ENCODE measurements around the gene PRPF6. TPM values are rescaled to one million over a fixed set of nuclear protein-coding genes. Genes with fewer than 3 reads are reported as not detected.
A peak's percentile ranks its signal among the peaks of the same experiment; 100 is the strongest.

PRPF6 gene
- total RNA-seq, 1 experiment from 2014 or later, result 181 TPM

DNA sequence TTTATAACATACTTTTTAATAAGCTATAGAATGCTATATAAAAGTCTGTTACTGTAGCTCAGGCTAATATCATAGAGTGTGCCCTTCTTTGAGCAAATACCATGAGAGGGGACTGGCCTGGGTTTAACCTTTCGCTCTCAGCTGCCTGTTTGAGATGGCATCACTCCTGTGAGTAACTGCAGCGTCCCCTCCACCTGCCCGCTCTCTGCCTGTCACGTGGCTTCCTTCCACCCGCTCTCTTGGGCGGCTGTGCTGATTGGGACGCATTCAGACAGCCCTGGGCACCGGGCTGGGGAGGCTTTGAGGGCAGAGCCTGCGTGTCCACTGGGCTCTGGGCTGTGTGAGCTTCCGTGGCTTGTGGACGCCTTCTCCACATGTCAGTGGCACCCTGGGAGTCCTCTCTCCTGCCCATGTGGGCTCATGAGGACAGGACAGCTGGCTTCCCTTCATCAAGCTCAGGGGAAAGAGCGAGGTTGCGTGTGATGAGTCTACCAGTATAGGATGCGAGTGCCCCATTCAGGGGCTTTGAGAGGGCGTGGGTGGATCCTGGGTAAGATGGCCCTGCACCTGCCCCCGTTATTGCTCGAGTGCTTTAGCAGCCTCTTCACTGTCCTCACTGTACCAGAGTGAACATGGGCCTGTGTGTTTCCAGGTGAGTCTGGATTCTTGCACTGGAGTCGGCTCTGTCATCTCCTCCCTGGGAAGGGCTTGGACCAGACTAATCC, 44.3 kb downstream of the PRPF6 start:
- Mint-ChIP-seq H3K9me3 (ENCODE audit: unreplicated experiment) (no peaks in the 10 kb centered on the region), H3K36me3 (ENCODE audit: insufficient read depth, unreplicated experiment) (peaks cover 97% of the 10 kb centered on the region), H3K4me3 (ENCODE audit: unreplicated experiment) (no peak overlapping the region), H3K4me1 (ENCODE audit: low read depth, unreplicated experiment) (peaks cover 39% of the 10 kb centered on the region), H3K27me3 (ENCODE audit: insufficient read depth, unreplicated experiment) (no peaks in the 10 kb centered on the region), H3K27ac (ENCODE audit: unreplicated experiment) (no peak overlapping the region)
- H3K4me1 ChIP-seq, result peaks cover 39% of the 10 kb centered on the region
- H3K4me3 ChIP-seq (ENCODE audit: low read depth, low read length), result no peak overlapping the region
- intact Hi-C loops (cut with micrococcal nuclease; ENCODE audit: unreplicated experiment), result no loop called here
- TF ChIP-seq, protein P1, sequence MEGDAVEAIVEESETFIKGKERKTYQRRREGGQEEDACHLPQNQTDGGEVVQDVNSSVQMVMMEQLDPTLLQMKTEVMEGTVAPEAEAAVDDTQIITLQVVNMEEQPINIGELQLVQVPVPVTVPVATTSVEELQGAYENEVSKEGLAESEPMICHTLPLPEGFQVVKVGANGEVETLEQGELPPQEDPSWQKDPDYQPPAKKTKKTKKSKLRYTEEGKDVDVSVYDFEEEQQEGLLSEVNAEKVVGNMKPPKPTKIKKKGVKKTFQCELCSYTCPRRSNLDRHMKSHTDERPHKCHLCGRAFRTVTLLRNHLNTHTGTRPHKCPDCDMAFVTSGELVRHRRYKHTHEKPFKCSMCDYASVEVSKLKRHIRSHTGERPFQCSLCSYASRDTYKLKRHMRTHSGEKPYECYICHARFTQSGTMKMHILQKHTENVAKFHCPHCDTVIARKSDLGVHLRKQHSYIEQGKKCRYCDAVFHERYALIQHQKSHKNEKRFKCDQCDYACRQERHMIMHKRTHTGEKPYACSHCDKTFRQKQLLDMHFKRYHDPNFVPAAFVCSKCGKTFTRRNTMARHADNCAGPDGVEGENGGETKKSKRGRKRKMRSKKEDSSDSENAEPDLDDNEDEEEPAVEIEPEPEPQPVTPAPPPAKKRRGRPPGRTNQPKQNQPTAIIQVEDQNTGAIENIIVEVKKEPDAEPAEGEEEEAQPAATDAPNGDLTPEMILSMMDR (IDR thresholded peaks at IDR 0.05; ENCODE audit: insufficient read depth in 1 of 2, low read depth in 1 of 2, low read length in 1 of 2, severe bottlenecking in 1 of 2, unreplicated experiment in 1 of 2), result no peak
- DNase-seq, result peak in 1 of 2 experiments; percentile 41
- H3K27me3 ChIP-seq (replicated peaks; ENCODE audit: control insufficient read depth, insufficient read depth, low read length), result no peaks in the 10 kb centered on the region
- BruUV-seq (replicated peaks), result no TSS peak
- POLR2A ChIA-PET, result interaction anchor here (1.4 to 1.8 kb wide), 2 partner anchors 13 to 45 kb away, joined by 7 to 9 read pairs; partner anchors contain the start of gene PRPF6
- H3K9me3 ChIP-seq, result no peaks in the 10 kb centered on the region
- H3K36me3 ChIP-seq (ENCODE audit: control insufficient read depth, insufficient read depth, low read length), result peaks cover 53% of the 10 kb centered on the region
- CTCF ChIA-PET, result interaction anchor here (1.4 to 3.0 kb wide), 3 partner anchors 14 to 45 kb away, joined by 5 to 45 read pairs (median 11); partner anchors contain the start of gene PRPF6

DNA sequence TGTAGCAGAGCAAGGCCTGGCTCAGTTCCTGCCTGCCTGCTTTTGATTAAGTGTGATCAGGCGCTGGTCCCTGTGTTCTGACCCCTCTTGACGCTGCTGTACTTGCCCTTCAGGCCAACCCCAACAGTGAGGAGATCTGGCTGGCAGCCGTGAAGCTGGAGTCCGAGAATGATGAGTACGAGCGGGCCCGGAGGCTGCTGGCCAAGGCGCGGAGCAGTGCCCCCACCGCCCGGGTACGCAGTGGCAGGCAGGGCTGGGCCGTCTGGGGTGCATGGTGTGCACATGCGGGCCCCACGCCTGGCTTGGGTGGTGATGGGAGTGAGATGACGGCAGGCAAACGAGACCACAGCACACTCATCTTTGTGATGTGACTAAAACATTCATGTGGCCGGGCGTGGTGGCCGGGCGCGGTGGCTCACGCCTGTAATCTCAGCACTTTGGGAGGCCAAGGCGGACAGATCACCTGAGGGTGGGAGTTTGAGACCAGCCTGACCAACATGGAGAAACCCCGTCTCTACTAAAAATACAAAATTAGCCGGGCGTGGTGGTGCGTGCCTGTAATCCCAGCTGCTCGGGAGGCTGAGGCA, 45.0 kb downstream of the PRPF6 start:
- H3K4me1 Mint-ChIP-seq (ENCODE audit: low read depth, unreplicated experiment), result peaks cover 46% of the 10 kb centered on the region
- H3K36me3 Mint-ChIP-seq (ENCODE audit: insufficient read depth, unreplicated experiment), result peaks cover 100% of the 10 kb centered on the region
- H3K4me3 Mint-ChIP-seq (ENCODE audit: unreplicated experiment), result no peak overlapping the region
- H3K27me3 Mint-ChIP-seq (ENCODE audit: insufficient read depth, unreplicated experiment), result no peaks in the 10 kb centered on the region
- intact Hi-C loops (cut with micrococcal nuclease; ENCODE audit: unreplicated experiment), result no loop called here
- Histone ChIP-seq H3K4me1 (peaks cover 44% of the 10 kb centered on the region), H3K27me3 (replicated peaks; ENCODE audit: control insufficient read depth, insufficient read depth, low read length) (no peaks in the 10 kb centered on the region), H3K36me3 (ENCODE audit: control insufficient read depth, insufficient read depth, low read length) (peaks cover 53% of the 10 kb centered on the region), H3K4me3 (ENCODE audit: low read depth, low read length) (no peak overlapping the region), H3K9me3 (no peaks in the 10 kb centered on the region)
- POLR2A ChIA-PET, result no interaction called here
- DNase-seq, result peak in 1 of 2 experiments; percentile 44
- TF ChIP-seq, protein P1 (IDR thresholded peaks at IDR 0.05; ENCODE audit: insufficient read depth in 1 of 2, low read depth in 1 of 2, low read length in 1 of 2, severe bottlenecking in 1 of 2, unreplicated experiment in 1 of 2), result no peak
- no peak overlapping the region for H3K27ac Mint-ChIP-seq (ENCODE audit: unreplicated experiment)
- CTCF ChIA-PET, result interaction anchor here (3.0 to 3.2 kb wide), 2 partner anchors 13 kb away, joined by 17 to 45 read pairs; no protein-coding TSS in a partner anchor
- BruUV-seq (replicated peaks), result no TSS peak
- no peaks in the 10 kb centered on the region for H3K9me3 Mint-ChIP-seq (ENCODE audit: unreplicated experiment)

DNA sequence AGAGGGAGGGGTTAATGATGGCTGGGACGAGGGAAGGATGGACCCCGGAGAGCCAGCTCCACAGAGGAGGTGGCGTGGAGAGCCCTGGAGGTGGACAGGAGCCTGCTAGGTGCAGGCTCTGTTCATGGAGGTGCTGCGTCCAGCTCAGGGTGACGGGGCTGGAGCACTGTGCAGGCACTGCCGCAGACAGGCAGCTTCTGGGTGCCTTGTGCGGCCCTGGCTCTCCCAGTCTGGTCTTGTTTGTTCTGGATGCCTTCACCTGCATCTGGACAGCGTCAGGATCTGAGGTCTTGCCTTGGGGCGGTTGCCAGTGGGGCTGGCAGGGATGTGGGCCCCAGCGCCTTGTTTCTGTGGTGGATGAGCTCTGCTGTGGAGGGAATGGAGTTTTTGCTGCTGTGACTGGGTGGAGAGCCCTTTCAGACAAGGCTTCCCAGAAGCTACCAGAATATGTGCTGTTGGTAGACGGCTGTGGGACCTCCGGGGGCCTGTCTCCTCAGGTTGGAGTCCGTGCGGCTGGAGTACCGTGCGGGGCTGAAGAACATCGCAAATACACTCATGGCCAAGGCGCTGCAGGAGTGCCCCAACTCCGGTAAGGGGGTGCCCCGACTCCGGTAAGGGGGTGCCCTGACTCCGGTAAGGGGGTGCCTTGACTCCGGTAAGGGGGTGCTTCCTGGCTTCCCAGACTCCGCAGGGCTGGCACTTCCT, 47.2 kb downstream of the PRPF6 start:
- peak overlapping the region; percentile 9 for H3K27ac Mint-ChIP-seq (ENCODE audit: unreplicated experiment)
- Histone ChIP-seq H3K4me3 (ENCODE audit: low read depth, low read length) (no peak overlapping the region), H3K36me3 (ENCODE audit: control insufficient read depth, insufficient read depth, low read length) (peaks cover 46% of the 10 kb centered on the region), H3K9me3 (no peaks in the 10 kb centered on the region), H3K4me1 (peaks cover 36% of the 10 kb centered on the region), H3K27me3 (replicated peaks; ENCODE audit: control insufficient read depth, insufficient read depth, low read length) (no peaks in the 10 kb centered on the region)
- POLR2A ChIA-PET, result no interaction called here
- TF ChIP-seq, protein P1 (IDR thresholded peaks at IDR 0.05; ENCODE audit: insufficient read depth in 1 of 2, low read depth in 1 of 2, low read length in 1 of 2, severe bottlenecking in 1 of 2, unreplicated experiment in 1 of 2), result no peak
- no peaks in the 10 kb centered on the region for H3K27me3 Mint-ChIP-seq (ENCODE audit: insufficient read depth, unreplicated experiment)
- DNase-seq, result peak in 1 of 2 experiments; percentile 47
- peaks cover 35% of the 10 kb centered on the region for H3K4me1 Mint-ChIP-seq (ENCODE audit: low read depth, unreplicated experiment)
- no TSS peak for BruUV-seq (replicated peaks)
- CTCF ChIA-PET, result interaction anchor here (0.6 to 3.2 kb wide), 2 partner anchors 11 to 647 kb away, joined by 4 to 17 read pairs; no protein-coding TSS in a partner anchor
- H3K4me3 Mint-ChIP-seq (ENCODE audit: unreplicated experiment), result no peak overlapping the region
- intact Hi-C loops (cut with micrococcal nuclease; ENCODE audit: unreplicated experiment), result no loop called here
- peaks cover 100% of the 10 kb centered on the region for H3K36me3 Mint-ChIP-seq (ENCODE audit: insufficient read depth, unreplicated experiment)
- H3K9me3 Mint-ChIP-seq (ENCODE audit: unreplicated experiment), result no peaks in the 10 kb centered on the region

Measured in Caco-2 (cell line).